KMS-11 (cell line): Measurements from ENCODE around the gene NOL8.

Experiments used
- H2AFZ ChIP-seq: fragments of 200-600 bp; sonication (generic); 2 replicates; pipeline ENCODE4 v1.6.1; 2016; ENCODE audit warnings: antibody characterized with exemption, mixed run types, low read depth
- H3K27ac ChIP-seq: fragments of 200-600 bp; sonication (generic); 2 replicates; pipeline ENCODE4 v1.6.1; 2016; ENCODE audit warnings: mild to moderate bottlenecking, mixed run types
- H3K27me3 ChIP-seq: fragments of 200-600 bp; sonication (generic); 2 replicates; pipeline ENCODE4 v1.6.1; 2017; ENCODE audit warnings: mild to moderate bottlenecking, low read depth, mixed run types, moderate library complexity; ENCODE audit not compliant: insufficient read depth
- H3K36me3 ChIP-seq: fragments of 200-600 bp; sonication (generic); 2 replicates; pipeline ENCODE4 v1.6.1; 2017; ENCODE audit warnings: mild to moderate bottlenecking, mixed run types; ENCODE audit not compliant: insufficient read depth
- H3K4me1 ChIP-seq: fragments of 200-600 bp; sonication (generic); 2 replicates; pipeline ENCODE4 v1.6.1; 2016; ENCODE audit warnings: mild to moderate bottlenecking, low read depth, mixed run types; ENCODE audit not compliant: poor library complexity, severe bottlenecking
- H3K4me2 ChIP-seq: fragments of 200-600 bp; sonication (generic); 2 replicates; pipeline ENCODE4 v1.7.0; 2016; ENCODE audit warnings: mild to moderate bottlenecking, mixed run types
- H3K4me3 ChIP-seq: fragments of 200-600 bp; sonication (generic); IDR thresholded peaks from 2 replicates; pipeline ENCODE4 v1.6.1; 2017; ENCODE audit warnings: low read depth, low read length, mixed read lengths; ENCODE audit not compliant: insufficient read depth
- H3K79me2 ChIP-seq: fragments of 200-600 bp; sonication (generic); 2 replicates; pipeline ENCODE4 v1.6.1; 2016; ENCODE audit warnings: low read depth, mixed run types; ENCODE audit not compliant: insufficient read depth
- H3K9ac ChIP-seq: fragments of 200-600 bp; sonication (generic); 2 replicates; pipeline ENCODE4 v1.6.1; 2016; ENCODE audit warnings: mild to moderate bottlenecking, mixed run types
- H4K20me1 ChIP-seq: fragments of 200-600 bp; sonication (generic); 2 replicates; pipeline ENCODE4 v1.6.1; 2016; ENCODE audit warnings: mild to moderate bottlenecking, mixed run types; ENCODE audit not compliant: insufficient read depth
- CTCF ChIP-seq: fragments of 200-600 bp; sonication (generic); conservative IDR thresholded peaks from 2 replicates; pipeline ENCODE4 v1.6.1; 2017; ENCODE audit warnings: low read depth, mild to moderate bottlenecking, antibody characterized with exemption, low read length, moderate library complexity, mixed read lengths

NOL8 gene

GRCh38 chr9:92325269-92325990 lies at the start of gene NOL8, which contains the start of gene CENPP:
Gene NOL8 (minus strand): TSS chr9:92325350. CDS start chr9:92324161, 1,189 bp downstream.
Gene CENPP (plus strand): TSS chr9:92325953.
- Histone ChIP-seq H3K79me2 (peaks cover 51% of the 10 kb centered on the region), H3K4me2 (peak within 1 kb of the TSS; percentile 98), H3K9ac (peak within 1 kb of the TSS; percentile 98), H3K27me3 (no peaks in the 10 kb centered on the region), H4K20me1 (no peaks in the 10 kb centered on the region), H2AFZ (peak within 1 kb of the TSS; percentile 90), H3K4me3 (peak within 1 kb of the TSS; percentile 76), H3K4me1 (peaks cover 35% of the 10 kb centered on the region), H3K36me3 (peaks cover 11% of the 10 kb centered on the region; the same call in 1 of the 2 replicates), H3K27ac (peak within 1 kb of the TSS; percentile 93)
- TF ChIP-seq CTCF = no peak

GRCh38 chr9:92373167-92373566 lies 48.0 kb upstream of the NOL8 start:
- no peak for TF ChIP-seq CTCF
- no peaks in the 10 kb centered on the region; the same call in 1 of the 2 replicates for H3K79me2 ChIP-seq
- H3K9ac ChIP-seq = no peak overlapping the region
- H3K27ac ChIP-seq = no peak overlapping the region
- no peaks in the 10 kb centered on the region for H3K4me1 ChIP-seq
- no peaks in the 10 kb centered on the region for H3K36me3 ChIP-seq
- H3K27me3 ChIP-seq = no peaks in the 10 kb centered on the region
- H4K20me1 ChIP-seq = no peaks in the 10 kb centered on the region
- H3K4me2 ChIP-seq = no peak overlapping the region
- no peak overlapping the region for H3K4me3 ChIP-seq
- no peak overlapping the region for H2AFZ ChIP-seq

GRCh38 chr9:92369075-92369474 lies 43.9 kb upstream of the NOL8 start:
- no peak for TF ChIP-seq CTCF
- Histone ChIP-seq H3K27ac (no peak overlapping the region), H3K4me2 (no peak overlapping the region), H3K4me1 (no peaks in the 10 kb centered on the region), H4K20me1 (no peaks in the 10 kb centered on the region), H2AFZ (no peak overlapping the region), H3K36me3 (no peaks in the 10 kb centered on the region), H3K9ac (no peak overlapping the region), H3K4me3 (no peak overlapping the region), H3K79me2 (no peaks in the 10 kb centered on the region; the same call in 1 of the 2 replicates), H3K27me3 (no peaks in the 10 kb centered on the region)

GRCh38 chr9:92360083-92360482 lies 34.9 kb upstream of the NOL8 start:
- no peaks in the 10 kb centered on the region for H3K79me2 ChIP-seq
- no peak for TF ChIP-seq CTCF
- no peaks in the 10 kb centered on the region for H4K20me1 ChIP-seq
- H3K27me3 ChIP-seq = no peaks in the 10 kb centered on the region
- H3K4me3 ChIP-seq = no peak overlapping the region
- no peaks in the 10 kb centered on the region for H3K36me3 ChIP-seq
- no peak overlapping the region for H3K4me2 ChIP-seq
- H2AFZ ChIP-seq = no peak overlapping the region
- no peak overlapping the region for H3K27ac ChIP-seq
- no peaks in the 10 kb centered on the region for H3K4me1 ChIP-seq
- H3K9ac ChIP-seq = no peak overlapping the region
